ENCODE results near the gene IL1RAPL2. TPM values are rescaled to one million over a fixed set of nuclear protein-coding genes. Genes with fewer than 3 reads are reported as not detected.
"Not testable (repeated sequence)": the region's sequence is repeated elsewhere in the genome, so short reads cannot be mapped to it uniquely, and the experiment has no call there.

IL1RAPL2 gene
- total RNA-seq, 1 donor: not detected

GRCh38 chrX:104669063-104669462 is 103.1 kb downstream of the IL1RAPL2 start:
- DNase-seq (ENCODE audit: low read depth in 2 of 3, low spot score in 2 of 3): no peak

- DNase-seq (ENCODE audit: low read depth in 2 of 3, low spot score in 2 of 3): no peak
Measured at GRCh38 chrX:104670051-104670450, 104.1 kb downstream of the IL1RAPL2 start.

GRCh38 chrX:104677517-104677916 is 111.5 kb downstream of the IL1RAPL2 start:
- not testable (repeated sequence) for DNase-seq (ENCODE audit: low read depth in 2 of 3, low spot score in 2 of 3)

GRCh38 chrX:104679175-104679574 is 113.2 kb downstream of the IL1RAPL2 start:
- no peak for DNase-seq (ENCODE audit: low read depth in 2 of 3, low spot score in 2 of 3)

GRCh38 chrX:104681214-104681613 is 115.2 kb downstream of the IL1RAPL2 start:
- DNase-seq (ENCODE audit: low read depth in 2 of 3, low spot score in 2 of 3): no peak

GRCh38 chrX:104684077-104684476 is 118.1 kb downstream of the IL1RAPL2 start:
- no peak for DNase-seq (ENCODE audit: low read depth in 2 of 3, low spot score in 2 of 3)

- no peak for DNase-seq (ENCODE audit: low read depth in 2 of 3, low spot score in 2 of 3)
Measured at GRCh38 chrX:104695593-104695992, 129.6 kb downstream of the IL1RAPL2 start.

- DNase-seq (ENCODE audit: low read depth in 2 of 3, low spot score in 2 of 3): no peak
Measured at GRCh38 chrX:104696667-104697066, 130.7 kb downstream of the IL1RAPL2 start.

- DNase-seq (ENCODE audit: low read depth in 2 of 3, low spot score in 2 of 3): peak in 1 of 3 donors; percentile 24
Measured at GRCh38 chrX:104697294-104697693, 131.3 kb downstream of the IL1RAPL2 start.

- DNase-seq (ENCODE audit: low read depth in 2 of 3, low spot score in 2 of 3): no peak
Measured at GRCh38 chrX:104707042-104707441, 141.0 kb downstream of the IL1RAPL2 start.

GRCh38 chrX:104707572-104707971 is 141.6 kb downstream of the IL1RAPL2 start:
- DNase-seq (ENCODE audit: low read depth in 2 of 3, low spot score in 2 of 3): no peak

GRCh38 chrX:104712515-104712914 is 146.5 kb downstream of the IL1RAPL2 start:
- DNase-seq (ENCODE audit: low read depth in 2 of 3, low spot score in 2 of 3): peak in 1 of 3 donors; percentile 14

GRCh38 chrX:104721854-104722253 is 155.9 kb downstream of the IL1RAPL2 start:
- no peak for DNase-seq (ENCODE audit: low read depth in 2 of 3, low spot score in 2 of 3)

- peak in 2 of 3 donors; percentile 12 to 65 for DNase-seq (ENCODE audit: low read depth in 2 of 3, low spot score in 2 of 3)
Measured at GRCh38 chrX:104728456-104728855, 162.5 kb downstream of the IL1RAPL2 start.

- DNase-seq (ENCODE audit: low read depth in 2 of 3, low spot score in 2 of 3): no peak
Measured at GRCh38 chrX:104742355-104742754, 176.4 kb downstream of the IL1RAPL2 start.

- DNase-seq (ENCODE audit: low read depth in 2 of 3, low spot score in 2 of 3): no peak
Measured at GRCh38 chrX:104745152-104745551, 179.2 kb downstream of the IL1RAPL2 start.

- DNase-seq (ENCODE audit: low read depth in 2 of 3, low spot score in 2 of 3): no peak
Measured at GRCh38 chrX:104749951-104750610, 184.1 kb downstream of the IL1RAPL2 start.

GRCh38 chrX:104762641-104763040 is 196.6 kb downstream of the IL1RAPL2 start:
- DNase-seq (ENCODE audit: low read depth in 2 of 3, low spot score in 2 of 3): no peak

GRCh38 chrX:104789784-104790183 is 223.8 kb downstream of the IL1RAPL2 start:
- DNase-seq (ENCODE audit: low read depth in 2 of 3, low spot score in 2 of 3): no peak

- no peak for DNase-seq (ENCODE audit: low read depth in 2 of 3, low spot score in 2 of 3)
Measured at GRCh38 chrX:104795804-104796203, 229.8 kb downstream of the IL1RAPL2 start.

- DNase-seq (ENCODE audit: low read depth in 2 of 3, low spot score in 2 of 3): no peak
Measured at GRCh38 chrX:104803219-104803618, 237.2 kb downstream of the IL1RAPL2 start.

GRCh38 chrX:104806346-104806745 is 240.3 kb downstream of the IL1RAPL2 start:
- DNase-seq (ENCODE audit: low read depth in 2 of 3, low spot score in 2 of 3): no peak

- no peak for DNase-seq (ENCODE audit: low read depth in 2 of 3, low spot score in 2 of 3)
Measured at GRCh38 chrX:104833401-104833800, 267.4 kb downstream of the IL1RAPL2 start.
